ENCODE results near the gene CMTM8. TPM values are rescaled to one million over a fixed set of nuclear protein-coding genes. Genes with fewer than 3 reads are reported as not detected.

The CMTM8 gene
- total RNA-seq, 2 donors from 2014 or later, result 5.8 to 11.6 TPM

GRCh38 chr3:32404714-32405113, 166.2 kb downstream of the CMTM8 start:
- no peak overlapping the region for H3K27ac ChIP-seq (ENCODE audit: low read depth, low read length)
- peaks cover 4% of the 10 kb centered on the region for H3K36me3 Mint-ChIP-seq (ENCODE audit: low read depth)
- no peak for DNase-seq
- no peak overlapping the region for H3K9ac ChIP-seq (ENCODE audit: extremely low read depth, low read length, poor library complexity, severe bottlenecking)
- no peaks in the 10 kb centered on the region for H3K36me3 ChIP-seq (ENCODE audit: control insufficient read depth, insufficient read depth, low read length)
- H3K27me3 ChIP-seq (ENCODE audit: control insufficient read depth, insufficient read depth, low read length, poor library complexity, severe bottlenecking), result peaks cover 7% of the 10 kb centered on the region
- no peaks in the 10 kb centered on the region for H3K9me3 Mint-ChIP-seq
- H3K4me3 ChIP-seq (ENCODE audit: low read length), result no peak overlapping the region
- H3K4me3 Mint-ChIP-seq, result no peak overlapping the region
- H3K4me1 Mint-ChIP-seq, result peaks cover 22% of the 10 kb centered on the region
- H3K9me3 ChIP-seq (ENCODE audit: control insufficient read depth, low read length), result no peaks in the 10 kb centered on the region
- no peak overlapping the region for H3K27ac Mint-ChIP-seq
- TF ChIP-seq, protein P1, sequence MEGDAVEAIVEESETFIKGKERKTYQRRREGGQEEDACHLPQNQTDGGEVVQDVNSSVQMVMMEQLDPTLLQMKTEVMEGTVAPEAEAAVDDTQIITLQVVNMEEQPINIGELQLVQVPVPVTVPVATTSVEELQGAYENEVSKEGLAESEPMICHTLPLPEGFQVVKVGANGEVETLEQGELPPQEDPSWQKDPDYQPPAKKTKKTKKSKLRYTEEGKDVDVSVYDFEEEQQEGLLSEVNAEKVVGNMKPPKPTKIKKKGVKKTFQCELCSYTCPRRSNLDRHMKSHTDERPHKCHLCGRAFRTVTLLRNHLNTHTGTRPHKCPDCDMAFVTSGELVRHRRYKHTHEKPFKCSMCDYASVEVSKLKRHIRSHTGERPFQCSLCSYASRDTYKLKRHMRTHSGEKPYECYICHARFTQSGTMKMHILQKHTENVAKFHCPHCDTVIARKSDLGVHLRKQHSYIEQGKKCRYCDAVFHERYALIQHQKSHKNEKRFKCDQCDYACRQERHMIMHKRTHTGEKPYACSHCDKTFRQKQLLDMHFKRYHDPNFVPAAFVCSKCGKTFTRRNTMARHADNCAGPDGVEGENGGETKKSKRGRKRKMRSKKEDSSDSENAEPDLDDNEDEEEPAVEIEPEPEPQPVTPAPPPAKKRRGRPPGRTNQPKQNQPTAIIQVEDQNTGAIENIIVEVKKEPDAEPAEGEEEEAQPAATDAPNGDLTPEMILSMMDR (conservative IDR thresholded peaks at IDR 0.05), result no peak
- H3K27me3 Mint-ChIP-seq (ENCODE audit: insufficient read depth), result peaks cover 7% of the 10 kb centered on the region
- H3K4me1 ChIP-seq (ENCODE audit: control insufficient read depth, insufficient read depth, low read length), result peaks cover 4% of the 10 kb centered on the region
- WGBS, 2 experiments (ENCODE audit: insufficient coverage in 1 of 2, insufficient read length in 1 of 2), result 80 to 93% methylated on average over 1 of the region's 1 CpG

- Histone ChIP-seq H3K9ac (ENCODE audit: extremely low read depth, low read length, poor library complexity, severe bottlenecking) (no peak overlapping the region), H3K9me3 (ENCODE audit: control insufficient read depth, low read length) (no peaks in the 10 kb centered on the region), H3K27ac (ENCODE audit: low read depth, low read length) (no peak overlapping the region), H3K36me3 (ENCODE audit: control insufficient read depth, insufficient read depth, low read length) (no peaks in the 10 kb centered on the region), H3K4me3 (ENCODE audit: low read length) (no peak overlapping the region), H3K4me1 (ENCODE audit: control insufficient read depth, insufficient read depth, low read length) (peaks cover 8% of the 10 kb centered on the region), H3K27me3 (ENCODE audit: control insufficient read depth, insufficient read depth, low read length, poor library complexity, severe bottlenecking) (peaks cover 7% of the 10 kb centered on the region)
- H3K27ac Mint-ChIP-seq, result no peak overlapping the region
- H3K4me3 Mint-ChIP-seq, result no peak overlapping the region
- H3K27me3 Mint-ChIP-seq (ENCODE audit: insufficient read depth), result peaks cover 7% of the 10 kb centered on the region
- peaks cover 4% of the 10 kb centered on the region for H3K36me3 Mint-ChIP-seq (ENCODE audit: low read depth)
- H3K4me1 Mint-ChIP-seq, result peaks cover 26% of the 10 kb centered on the region
- DNase-seq, result no peak
- TF ChIP-seq, protein P1 (conservative IDR thresholded peaks at IDR 0.05), result no peak
- WGBS, 2 experiments (ENCODE audit: insufficient coverage in 1 of 2, insufficient read length in 1 of 2), result 91 to 100% methylated on average over 1 to 2 of the region's 2 CpGs
- H3K9me3 Mint-ChIP-seq, result no peaks in the 10 kb centered on the region
Observed at GRCh38 chr3:32405155-32405554, 166.7 kb downstream of the CMTM8 start.

DNA sequence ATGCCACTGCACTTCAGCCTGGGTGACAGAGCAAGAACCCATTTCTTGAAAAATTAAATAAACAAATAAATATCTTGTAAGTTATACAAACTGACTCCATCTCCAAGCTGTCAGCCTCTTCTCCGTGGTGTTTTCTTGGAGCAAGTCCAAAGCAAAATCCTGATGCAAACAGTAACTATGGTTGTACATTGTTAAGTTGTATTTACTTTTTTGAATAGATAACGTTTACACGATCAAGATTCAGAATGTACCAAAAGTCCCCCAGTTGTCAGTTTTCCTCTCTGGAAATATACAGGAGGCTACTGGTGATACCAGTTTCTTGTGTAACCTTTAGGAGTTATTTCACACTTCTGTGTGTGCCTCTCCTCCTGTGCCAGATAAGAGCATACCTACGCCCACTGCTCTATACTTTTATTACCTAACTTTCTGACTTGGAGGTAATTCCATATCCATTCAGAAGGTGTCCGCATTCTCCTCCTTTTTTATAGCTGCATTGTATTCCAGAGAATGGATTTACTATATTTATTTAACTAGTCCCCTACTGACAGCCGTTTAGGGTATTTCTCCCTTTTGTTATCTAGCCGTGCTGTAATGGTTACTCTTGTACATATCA, 167.3 kb downstream of the CMTM8 start:
- TF ChIP-seq, protein P1 (conservative IDR thresholded peaks at IDR 0.05), result no peak
- Histone ChIP-seq H3K27me3 (ENCODE audit: control insufficient read depth, insufficient read depth, low read length, poor library complexity, severe bottlenecking) (peaks cover 3% of the 10 kb centered on the region), H3K9ac (ENCODE audit: extremely low read depth, low read length, poor library complexity, severe bottlenecking) (no peak overlapping the region), H3K4me1 (ENCODE audit: control insufficient read depth, insufficient read depth, low read length) (peaks cover 12% of the 10 kb centered on the region), H3K36me3 (ENCODE audit: control insufficient read depth, insufficient read depth, low read length) (no peaks in the 10 kb centered on the region), H3K4me3 (ENCODE audit: low read length) (no peak overlapping the region), H3K27ac (ENCODE audit: low read depth, low read length) (no peak overlapping the region), H3K9me3 (ENCODE audit: control insufficient read depth, low read length) (no peaks in the 10 kb centered on the region)
- H3K9me3 Mint-ChIP-seq, result no peaks in the 10 kb centered on the region
- DNase-seq, result no peak
- peaks cover 4% of the 10 kb centered on the region for H3K36me3 Mint-ChIP-seq (ENCODE audit: low read depth)
- peaks cover 30% of the 10 kb centered on the region for H3K4me1 Mint-ChIP-seq
- no peak overlapping the region for H3K4me3 Mint-ChIP-seq
- WGBS, 2 experiments (ENCODE audit: insufficient coverage in 1 of 2, insufficient read length in 1 of 2), result 97 to 100% methylated on average over 3 to 7 of the region's 7 CpGs
- H3K27ac Mint-ChIP-seq, result no peak overlapping the region
- H3K27me3 Mint-ChIP-seq (ENCODE audit: insufficient read depth), result peaks cover 7% of the 10 kb centered on the region
